ENCODE results near the gene HS3ST5.
"Not testable (repeated sequence)": the region's sequence is repeated elsewhere in the genome, so short reads cannot be mapped to it uniquely, and the experiment has no call there.

Gene HS3ST5

DNA sequence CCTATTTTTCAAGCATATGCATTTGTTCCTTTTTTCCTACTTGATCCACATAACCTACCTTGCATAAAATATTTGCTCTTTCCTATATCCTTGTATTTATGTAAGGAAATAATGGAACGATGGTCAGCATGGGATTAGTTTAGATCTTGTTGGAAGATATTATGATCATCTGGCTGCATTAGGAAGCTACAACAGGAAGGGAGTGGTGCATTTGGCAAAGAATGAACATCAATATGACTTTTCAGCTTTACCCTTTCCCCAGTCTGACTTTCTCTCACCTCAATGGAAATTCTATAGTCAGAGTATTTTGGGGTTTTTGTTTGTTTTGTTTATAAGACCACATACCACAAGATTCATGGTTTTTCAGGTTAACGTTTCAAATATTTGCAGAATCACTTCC is 66.0 kb downstream of the HS3ST5 start:
- no peak for DNase-seq (ENCODE audit: low spot score)

DNA sequence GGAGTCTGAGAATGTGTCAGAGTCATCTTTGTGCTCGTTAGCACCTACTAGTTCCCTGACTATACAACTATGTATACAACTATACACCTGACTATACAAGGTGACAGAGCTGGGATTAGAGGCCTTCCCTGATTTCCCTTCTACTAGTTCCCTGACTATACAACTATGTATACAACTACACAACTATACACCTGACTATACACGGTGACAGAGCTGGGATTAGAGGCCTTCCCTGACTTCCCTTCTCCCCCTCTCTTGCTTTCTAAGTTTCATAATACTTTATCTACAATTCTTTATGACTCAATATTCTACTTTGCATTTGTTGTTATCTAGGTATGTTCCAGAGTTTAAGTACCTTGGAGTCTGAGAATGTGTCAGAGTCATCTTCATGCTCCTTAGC is 68.0 kb downstream of the HS3ST5 start:
- DNase-seq (ENCODE audit: low spot score) = no peak

DNA sequence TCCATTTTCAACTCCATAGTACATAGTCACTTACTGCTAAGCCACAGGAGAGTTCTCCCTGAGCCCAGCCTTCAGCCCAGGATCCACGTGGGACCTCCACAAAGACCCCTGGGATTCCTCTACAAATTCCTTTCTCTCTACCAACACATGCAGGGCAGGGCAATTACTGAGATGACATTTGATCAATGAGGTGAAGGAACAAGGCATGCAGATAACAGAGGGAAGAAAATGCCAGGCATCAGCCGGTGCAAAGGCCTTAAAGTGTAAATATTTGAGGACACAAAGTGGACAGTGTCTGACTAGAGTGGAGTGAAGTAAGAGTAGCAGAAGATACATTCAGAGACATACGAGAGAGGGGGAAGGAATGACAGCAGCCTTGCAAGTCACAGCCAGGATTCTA is 70.2 kb downstream of the HS3ST5 start:
- DNase-seq (ENCODE audit: low spot score) = no peak

DNA sequence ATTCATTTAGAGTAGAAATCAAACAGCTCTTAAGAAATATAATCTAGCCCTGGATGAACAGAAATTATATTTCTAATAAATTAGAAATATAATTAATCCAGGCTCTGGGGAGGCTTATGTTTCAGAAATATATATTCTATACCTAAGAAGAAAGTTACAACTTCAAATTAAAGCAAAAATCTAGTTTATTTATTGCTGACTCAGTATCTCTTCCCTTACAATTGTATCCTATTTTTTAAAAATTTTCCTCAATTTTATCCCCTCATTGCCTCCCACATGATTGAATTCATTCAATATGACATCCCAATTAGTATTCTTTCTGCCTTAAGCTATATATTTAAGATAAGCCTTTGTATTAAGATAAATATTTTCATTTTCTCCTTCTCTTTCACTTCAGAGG is 71.4 kb downstream of the HS3ST5 start:
- DNase-seq (ENCODE audit: low spot score) = no peak

DNA sequence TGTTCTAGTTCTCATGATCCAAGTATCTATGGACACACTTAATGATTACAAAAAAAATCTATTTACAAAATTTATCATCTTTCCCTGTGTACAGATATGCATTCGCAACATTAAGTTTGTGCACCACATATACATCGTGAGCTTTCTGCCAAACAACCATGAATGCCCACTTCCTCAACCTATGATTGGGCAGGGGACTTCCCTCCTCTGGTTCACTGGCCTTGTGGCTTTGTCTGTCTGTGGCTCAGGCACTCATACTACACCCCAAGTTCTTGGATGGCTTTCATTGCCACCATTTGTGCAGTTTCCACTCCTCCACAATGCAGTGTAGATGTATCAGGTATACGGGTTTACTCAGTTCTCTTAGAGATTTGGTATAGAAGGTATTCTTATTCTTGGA is 74.9 kb downstream of the HS3ST5 start:
- no peak for DNase-seq (ENCODE audit: low spot score)

DNA sequence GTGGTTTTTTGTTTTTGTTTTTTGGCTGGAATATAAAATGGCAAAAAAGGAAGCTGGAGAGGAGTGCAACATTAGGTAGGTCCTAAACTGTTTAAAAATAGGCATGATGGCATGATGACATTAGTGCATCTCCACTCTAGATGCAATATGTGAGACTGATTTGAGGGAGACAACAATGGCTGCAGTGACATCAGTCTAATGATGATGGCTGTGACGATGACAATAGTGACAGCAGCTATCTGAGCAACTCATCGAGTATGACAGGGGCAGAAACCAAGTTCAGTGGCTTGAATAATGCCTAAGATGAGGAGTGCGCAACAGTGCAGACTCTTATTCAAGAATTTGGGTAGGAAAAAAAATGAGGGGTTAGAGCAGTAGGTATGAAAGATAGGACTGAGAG is 82.0 kb downstream of the HS3ST5 start:
- no peak for DNase-seq (ENCODE audit: low spot score)

DNA sequence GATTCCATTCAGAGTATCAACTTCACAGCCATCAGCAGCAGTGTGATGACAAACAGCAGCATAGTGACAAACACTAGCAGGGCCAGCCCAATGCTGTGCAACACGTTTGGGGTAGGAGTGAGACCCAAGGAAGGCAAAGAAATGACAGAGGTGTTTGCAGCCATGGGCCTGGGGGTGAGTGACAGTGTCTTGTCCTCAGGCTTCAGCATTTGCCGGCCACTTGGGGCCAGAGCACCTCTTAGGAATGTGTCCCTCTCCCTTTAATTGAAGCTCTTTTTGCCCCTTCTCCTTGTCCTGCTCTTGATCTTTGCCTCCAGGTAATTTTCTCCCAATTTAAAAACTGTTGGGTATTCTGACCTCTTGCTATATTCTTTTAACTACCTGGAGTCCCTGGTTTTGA is 84.4 kb downstream of the HS3ST5 start:
- no peak for DNase-seq (ENCODE audit: low spot score)

DNA sequence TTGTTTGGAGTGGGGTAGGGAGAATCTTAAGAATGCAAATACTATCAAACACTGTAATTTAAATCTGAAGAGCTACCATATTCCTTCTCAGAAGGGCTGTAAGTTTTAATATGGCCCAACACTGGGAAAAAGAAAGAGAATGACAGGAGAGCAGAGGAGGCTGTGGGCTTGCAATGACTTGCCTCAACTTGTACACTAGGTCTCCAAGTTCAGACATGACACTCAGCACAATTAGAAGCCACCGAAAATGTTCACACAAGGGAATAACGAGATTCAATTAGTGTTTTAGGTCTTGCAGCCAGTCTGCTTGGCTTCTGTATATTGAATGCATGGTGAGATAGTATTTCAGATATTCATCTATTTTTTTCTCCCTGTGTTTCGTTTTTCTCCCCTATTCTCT is 89.4 kb downstream of the HS3ST5 start:
- DNase-seq (ENCODE audit: low spot score) = no peak

DNA sequence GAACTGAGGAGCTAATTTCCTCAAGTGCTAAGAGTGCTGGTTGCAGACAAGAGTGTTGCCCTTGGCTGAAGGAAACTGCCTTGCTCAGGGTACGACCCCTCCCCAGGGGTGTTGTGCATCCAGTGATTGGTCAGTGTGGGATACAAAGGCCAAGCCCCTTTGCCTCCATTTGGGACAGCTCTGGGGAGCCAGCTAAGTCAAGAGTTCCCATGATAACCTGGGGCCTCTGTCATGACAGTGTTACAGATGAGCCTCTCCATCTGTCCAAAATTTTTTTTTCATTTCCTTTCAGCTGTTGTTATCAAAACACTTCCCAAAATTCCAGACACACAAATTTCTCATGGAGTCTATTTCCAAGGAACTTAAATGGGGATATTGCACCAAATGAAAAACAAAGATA is 93.3 kb downstream of the HS3ST5 start:
- no peak for DNase-seq (ENCODE audit: low spot score)

DNA sequence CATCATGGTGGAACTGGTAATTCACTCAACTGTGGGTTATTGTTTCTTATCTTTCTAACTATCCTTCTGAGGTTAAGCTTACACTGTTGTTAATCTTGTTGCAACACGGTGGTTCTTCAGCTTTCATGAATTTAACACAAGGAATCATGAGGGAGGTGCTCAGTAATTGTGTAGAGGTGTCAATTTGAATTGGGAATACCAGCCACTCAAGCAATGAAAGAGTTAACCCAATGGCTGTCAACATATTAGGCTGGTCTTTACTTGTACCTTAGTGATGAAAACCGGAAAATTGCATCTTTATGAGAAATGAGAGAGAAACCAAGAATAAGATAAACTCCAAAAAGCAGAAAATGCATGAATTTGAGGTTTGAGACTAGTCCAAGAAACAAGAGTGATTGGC is 95.7 kb downstream of the HS3ST5 start:
- no peak for DNase-seq (ENCODE audit: low spot score)

DNA sequence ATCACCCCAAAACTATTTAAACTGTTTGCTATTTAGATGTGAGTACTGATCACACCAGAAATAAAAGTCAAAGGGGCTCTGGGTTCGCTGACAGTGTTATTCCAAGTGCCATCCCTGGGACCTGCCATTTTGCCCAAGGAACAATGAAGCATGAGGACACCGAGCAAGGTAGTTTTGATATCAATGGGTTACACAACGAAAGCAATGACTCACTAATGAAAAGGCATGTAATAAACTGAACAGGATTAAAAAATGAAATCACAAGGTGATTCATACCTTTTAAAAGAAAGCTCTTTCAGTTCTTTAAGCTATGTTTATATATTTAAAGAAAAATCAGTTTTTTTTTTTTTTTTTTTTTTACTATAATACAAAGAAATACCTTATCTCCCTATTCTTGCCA is 102.0 kb downstream of the HS3ST5 start:
- DNase-seq (ENCODE audit: low spot score) = no peak

DNA sequence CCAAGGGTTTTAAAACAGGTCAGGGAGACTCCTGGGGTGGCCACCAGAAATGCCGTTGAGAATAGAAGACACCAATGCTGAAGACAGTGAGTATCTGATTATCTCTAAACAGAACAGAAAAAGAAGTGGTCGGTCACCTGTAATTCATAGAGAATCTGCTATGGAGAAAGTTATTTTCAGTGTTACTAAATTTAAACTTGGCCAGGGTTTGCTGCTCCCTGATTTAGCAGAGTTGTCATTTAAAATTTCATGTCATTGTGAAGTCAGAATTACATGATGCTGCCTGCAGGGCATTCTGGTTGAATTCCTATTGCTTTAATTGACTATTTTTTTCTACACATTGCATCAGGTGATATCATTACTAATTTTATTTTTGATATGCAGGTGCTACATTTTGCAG is 114.1 kb downstream of the HS3ST5 start:
- no peak for DNase-seq (ENCODE audit: low spot score)

DNA sequence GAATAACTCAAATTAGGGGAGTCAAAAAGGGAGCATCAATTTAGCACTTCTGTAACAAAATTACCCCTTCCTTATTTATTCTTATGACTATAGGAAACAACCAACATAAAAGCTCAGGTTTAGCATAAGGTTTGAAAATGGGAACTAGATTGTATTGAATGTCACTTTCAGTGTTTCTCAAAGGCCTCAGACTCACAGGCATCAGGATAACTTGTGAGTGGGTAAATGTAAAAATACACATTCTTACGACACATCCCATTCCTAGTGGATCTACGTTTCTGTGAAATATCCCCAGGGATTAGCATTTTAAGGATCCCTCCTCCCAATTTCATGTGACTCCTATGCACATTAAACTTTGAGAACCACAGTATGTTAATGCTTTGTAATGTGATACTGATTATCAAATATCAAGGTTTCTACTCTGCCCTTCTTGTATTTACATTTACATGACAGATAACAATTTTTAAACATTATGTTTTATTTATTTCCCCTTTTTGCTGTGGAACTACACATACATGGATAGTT is 114.8 kb downstream of the HS3ST5 start:
- no peak for DNase-seq (ENCODE audit: low spot score)

DNA sequence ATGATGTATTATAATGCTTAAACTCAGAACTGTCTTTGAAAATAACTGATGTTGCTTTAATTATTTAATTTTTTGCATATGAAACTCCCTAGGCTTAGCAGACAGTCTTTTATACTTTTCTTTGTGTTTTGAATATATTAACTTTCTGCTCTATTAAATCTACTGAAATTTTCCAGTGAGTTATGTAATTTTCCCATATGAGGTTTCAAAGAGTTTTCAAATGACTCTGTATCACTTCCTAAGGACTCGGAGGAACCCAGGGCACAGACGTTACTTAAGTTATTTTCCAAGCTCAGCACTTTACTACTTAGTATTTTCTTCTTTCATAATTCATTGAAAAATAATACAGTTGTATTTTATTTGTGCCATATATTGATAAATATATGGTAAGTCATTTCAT is 122.6 kb downstream of the HS3ST5 start:
- no peak for DNase-seq (ENCODE audit: low spot score)

DNA sequence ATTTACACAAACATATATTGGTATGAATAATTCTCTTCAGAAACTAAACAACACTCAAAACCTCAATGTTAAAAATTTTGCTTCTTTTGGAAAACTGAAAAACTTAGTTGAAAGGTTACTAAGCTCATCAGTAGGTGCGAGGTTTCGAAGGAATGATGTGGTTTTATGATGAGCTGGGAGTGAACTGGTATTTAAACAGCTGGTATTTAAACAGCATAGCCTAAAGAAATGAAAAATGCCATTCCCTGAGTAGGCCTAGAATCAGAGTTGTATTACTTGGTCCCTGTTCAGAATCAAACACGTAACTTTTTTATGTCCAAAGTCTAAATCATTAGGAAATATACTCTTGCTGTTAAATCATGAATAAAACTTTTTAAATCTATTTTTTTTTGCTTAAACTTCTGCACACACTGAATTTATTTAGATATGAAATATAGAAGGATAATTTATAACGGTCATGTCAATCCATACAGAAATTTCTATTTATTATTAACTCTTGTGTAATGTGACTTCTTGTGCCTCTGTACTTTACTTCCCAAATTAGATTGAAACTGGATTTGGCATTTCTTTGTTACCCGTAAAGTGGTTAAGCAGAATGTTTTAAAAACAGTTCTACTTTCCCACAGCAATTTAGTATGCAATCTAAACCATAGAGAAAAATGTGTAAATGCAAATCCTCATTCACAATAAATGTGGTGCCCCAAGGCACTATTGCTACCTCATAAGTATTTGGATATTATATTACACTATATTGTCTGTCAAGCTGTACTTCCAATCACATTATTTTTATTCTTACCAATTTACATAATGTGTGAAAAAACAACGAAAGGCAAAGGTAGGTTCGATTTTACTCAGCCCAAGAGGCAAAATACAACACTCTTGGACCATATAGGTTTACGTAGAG is 124.1 kb downstream of the HS3ST5 start:
- DNase-seq (ENCODE audit: low spot score) = no peak

DNA sequence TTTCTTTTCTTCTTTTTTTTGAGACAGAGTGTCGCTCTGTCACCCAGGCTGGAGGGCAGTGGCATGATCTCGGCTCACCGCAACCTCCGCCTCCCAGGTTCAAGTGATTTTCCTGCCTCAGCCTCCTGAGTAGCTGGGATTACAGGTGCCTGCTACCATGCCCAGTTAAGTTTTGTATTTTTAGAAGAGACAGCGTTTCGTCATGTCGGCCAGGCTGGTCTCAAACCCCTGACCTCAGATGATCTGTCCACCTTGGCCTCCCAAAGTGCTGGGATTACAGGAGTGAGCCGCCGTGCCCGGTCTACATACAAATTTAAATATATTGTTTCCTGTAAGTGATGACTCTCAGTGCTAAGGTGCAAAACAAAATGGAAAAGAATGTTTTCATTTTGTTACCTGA is 124.8 kb downstream of the HS3ST5 start:
- DNase-seq (ENCODE audit: low spot score) = not testable (repeated sequence)

DNA sequence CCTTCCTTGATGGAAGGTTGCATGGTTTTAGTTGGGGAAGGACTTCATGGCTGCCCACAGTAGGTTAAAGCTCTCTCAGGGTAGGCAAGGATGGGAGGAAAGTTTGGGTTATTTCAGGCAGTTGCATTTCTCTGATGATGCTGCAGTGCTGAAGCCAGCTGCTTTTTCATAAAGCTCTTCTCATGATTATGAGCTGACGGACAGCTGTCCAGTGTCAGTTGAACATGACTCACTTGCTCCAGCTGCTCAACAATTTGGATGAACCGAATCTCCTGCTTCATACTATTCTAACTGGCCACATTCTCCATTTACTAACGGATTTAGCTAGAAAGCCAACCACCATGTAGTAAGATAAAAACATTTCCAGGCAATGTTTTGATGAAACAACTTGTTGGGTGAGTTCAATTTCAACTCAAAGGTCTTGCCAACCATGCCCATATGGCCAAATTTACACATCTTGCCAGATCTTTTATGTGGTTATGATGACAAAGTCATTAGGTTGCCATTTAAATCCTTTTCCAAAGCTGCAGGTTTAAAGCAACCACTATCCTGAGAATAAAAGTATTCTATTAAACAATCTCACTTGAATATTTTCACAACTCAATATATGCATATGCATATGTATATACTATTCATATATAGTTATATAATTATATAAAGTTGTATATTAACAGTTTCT is 125.9 kb downstream of the HS3ST5 start:
- peak; percentile 51 for DNase-seq (ENCODE audit: low spot score)

DNA sequence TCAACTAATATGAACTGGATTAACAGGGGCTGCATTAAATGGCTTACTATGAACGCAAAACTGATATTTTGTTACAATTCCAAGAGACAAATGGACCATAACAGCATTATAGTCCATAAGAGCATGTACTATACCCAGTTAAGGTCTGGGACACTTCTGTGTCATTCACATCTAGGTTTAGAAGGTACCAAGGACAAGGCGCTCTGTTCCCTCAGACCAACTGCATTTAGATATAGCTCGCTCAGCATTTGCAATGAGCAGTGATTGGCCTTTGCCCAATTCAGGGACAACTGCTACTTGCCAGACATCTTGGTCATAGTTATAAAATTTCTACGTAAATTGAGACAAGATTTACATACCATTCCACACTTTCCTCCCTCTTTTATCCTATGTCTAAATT is 132.4 kb downstream of the HS3ST5 start:
- no peak for DNase-seq (ENCODE audit: low spot score)

DNA sequence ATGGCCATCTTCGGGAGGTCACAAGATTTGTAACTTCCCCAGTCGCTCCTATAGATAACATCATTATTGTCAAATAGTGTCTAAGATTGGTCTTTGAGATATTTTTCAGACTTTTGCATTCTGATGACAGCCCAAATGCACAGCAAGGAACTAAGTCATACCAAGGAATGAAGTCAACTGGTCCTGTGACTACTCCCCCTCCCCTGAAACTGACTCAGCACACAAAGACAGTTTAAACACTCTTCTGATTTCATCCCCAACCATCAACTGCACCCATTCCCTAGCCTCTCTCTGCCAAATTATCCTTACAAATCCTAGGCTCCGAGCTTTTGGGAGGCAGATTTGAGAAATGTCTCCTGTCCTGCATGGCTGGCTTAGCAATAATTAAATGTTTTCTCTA is 139.4 kb downstream of the HS3ST5 start:
- no peak for DNase-seq (ENCODE audit: low spot score)

DNA sequence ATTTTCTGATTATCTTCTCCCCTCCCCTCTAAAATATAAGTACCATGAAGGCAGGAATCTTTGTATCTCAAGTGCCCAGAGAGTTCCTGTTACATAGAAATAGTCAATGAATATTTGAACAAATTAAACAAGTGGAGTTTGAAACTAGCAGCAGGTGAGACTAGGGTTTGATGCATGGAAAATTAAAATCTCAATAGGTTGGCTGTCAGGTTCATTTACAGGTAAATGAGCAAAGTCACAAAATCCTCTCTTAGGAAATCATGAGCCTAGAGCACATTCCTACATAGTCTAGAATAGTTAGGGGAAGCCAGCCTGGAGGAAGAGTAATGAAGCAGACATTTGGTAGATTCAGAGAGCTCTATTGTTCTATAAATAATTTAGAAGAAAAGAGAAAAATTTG is 140.4 kb downstream of the HS3ST5 start:
- no peak for DNase-seq (ENCODE audit: low spot score)

DNA sequence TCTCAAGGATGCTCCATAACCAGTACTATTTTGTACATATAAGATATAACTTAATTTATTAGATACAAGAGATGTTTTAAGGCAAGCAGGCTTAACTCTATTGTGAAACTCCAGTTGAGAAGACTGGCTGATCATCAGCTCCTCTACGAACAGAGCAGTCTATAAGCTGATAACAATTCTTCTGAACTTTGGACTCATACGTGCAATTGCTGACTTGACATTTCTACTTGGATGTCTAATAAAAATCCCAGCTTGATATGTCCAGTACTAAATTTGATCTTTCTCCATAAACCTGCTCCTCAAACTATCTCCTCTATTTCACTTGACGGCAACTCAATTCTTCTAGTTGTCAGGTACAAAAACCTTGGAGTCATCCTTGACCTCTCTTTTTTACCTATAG is 141.9 kb downstream of the HS3ST5 start:
- DNase-seq (ENCODE audit: low spot score) = no peak

DNA sequence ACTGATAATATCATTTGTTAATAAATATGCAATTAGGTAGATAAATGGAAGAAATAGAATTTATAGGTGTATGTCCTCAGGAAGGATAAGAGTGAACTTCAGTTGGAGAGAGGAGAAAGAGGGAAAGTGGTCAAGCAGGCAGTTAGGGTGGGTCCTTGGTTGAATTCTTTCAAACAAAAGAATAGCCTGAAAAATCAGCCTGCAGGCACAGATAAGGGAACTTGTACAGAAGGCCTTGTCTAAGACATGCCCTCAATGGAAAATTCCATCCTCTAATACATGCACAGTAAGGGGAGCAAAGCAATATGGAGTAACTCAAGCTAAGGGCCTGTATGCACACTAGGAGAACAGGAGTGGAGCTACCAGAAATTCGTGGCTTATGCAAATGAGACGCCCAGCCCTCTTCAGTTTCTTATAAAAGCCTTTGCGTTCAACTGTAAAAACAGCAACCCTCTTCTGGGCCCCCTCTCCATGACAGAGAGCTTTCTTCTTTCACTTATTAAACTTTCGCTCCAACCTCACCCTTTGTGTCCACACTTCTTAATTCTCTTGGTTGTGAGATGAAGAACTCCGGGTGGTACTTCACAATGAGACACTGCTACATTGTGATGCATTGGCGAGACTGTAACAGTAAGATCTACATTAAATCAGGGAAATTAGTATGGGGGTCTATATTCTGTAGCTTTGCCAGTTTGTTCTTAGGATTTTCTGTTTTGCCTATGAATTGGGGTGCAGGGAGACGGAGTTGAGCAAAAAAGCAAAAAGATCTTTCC is 147.0 kb downstream of the HS3ST5 start:
- no peak for DNase-seq (ENCODE audit: low spot score)

DNA sequence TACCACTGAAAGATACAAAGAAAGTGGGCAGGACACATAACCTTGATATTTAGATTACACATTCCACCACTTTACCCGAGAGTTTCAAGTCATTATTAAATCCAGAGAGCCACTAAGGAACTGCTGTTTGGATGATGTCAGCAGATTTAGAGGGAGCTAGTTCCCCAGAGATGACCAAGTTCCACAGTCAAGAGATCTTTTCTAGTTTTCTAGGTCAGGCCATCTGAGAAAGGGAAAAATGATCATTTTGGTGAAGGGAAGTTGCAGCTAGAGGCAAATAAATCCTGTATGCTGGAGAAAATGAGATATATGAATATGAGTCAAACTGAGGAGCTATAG is 147.8 kb downstream of the HS3ST5 start:
- no peak for DNase-seq (ENCODE audit: low spot score)
